OCI-LY3 (cell line): ENCODE data around the gene ZMYND8.

Source experiments
- H2AFZ ChIP-seq: fragments of 200-600, 300-600 bp; shearing (Covaris generic); 2 replicates; pipeline ENCODE4 v1.6.0; 2014; ENCODE audit warnings: antibody characterized with exemption, low read depth, low read length
- H3K27ac ChIP-seq: fragments of 200-600, 300-600 bp; sonication (generic); 2 replicates; pipeline ENCODE4 v1.5.1; 2014; ENCODE audit warnings: mild to moderate bottlenecking, low read length, moderate library complexity, mixed read lengths
- H3K27me3 ChIP-seq: fragments of 200-600, 300-600 bp; sonication (generic); 2 replicates; pipeline ENCODE4 v1.6.1; 2014; ENCODE audit warnings: low read depth, low read length, mixed read lengths
- H3K36me3 ChIP-seq: fragments of 200-600, 300-600 bp; sonication (generic); replicated peaks from 2 replicates; pipeline ENCODE3; 2014; ENCODE audit warnings: low read depth, low read length, mixed read lengths
- H3K4me1 ChIP-seq: fragments of 300-600, 200-600 bp; sonication (generic); 2 replicates; pipeline ENCODE4 v1.6.1; 2014; ENCODE audit warnings: low read length, mixed read lengths
- H3K4me2 ChIP-seq: fragments of 200-600, 300-600 bp; sonication (generic); 2 replicates; pipeline ENCODE4 v1.6.1; 2014; ENCODE audit warnings: low read length, mixed read lengths
- H3K4me3 ChIP-seq: fragments of 300-600, 200-600 bp; sonication (generic); 2 replicates; pipeline ENCODE4 v1.5.1; 2014; ENCODE audit warnings: antibody characterized with exemption, mild to moderate bottlenecking, low read length, moderate library complexity
- H3K79me2 ChIP-seq: fragments of 300-600, 200-600 bp; shearing (Covaris generic); 2 replicates; pipeline ENCODE4 v1.6.1; 2014; ENCODE audit warnings: mild to moderate bottlenecking, low read length, mixed read lengths
- H3K9ac ChIP-seq: fragments of 300-600, 200-600 bp; shearing (Covaris generic); 2 replicates; pipeline ENCODE4 v1.6.0; 2014; ENCODE audit warnings: mild to moderate bottlenecking, low read length, moderate library complexity
- H3K9me3 ChIP-seq: fragments of 200-600, 300-600 bp; shearing (Covaris generic); 2 replicates; pipeline ENCODE4 v1.6.1; 2014; ENCODE audit warnings: low read length, mixed read lengths; ENCODE audit not compliant: insufficient read depth
- H4K20me1 ChIP-seq: fragments of 200-600, 300-600 bp; sonication (generic); 2 replicates; pipeline ENCODE4 v1.6.1; 2016; ENCODE audit warnings: low read length, mixed read lengths; ENCODE audit not compliant: insufficient read depth
- EZH2phosphoT487 ChIP-seq: fragments of 200-600 bp; shearing (Covaris generic); IDR thresholded peaks from 2 replicates; pipeline ENCODE4 v1.6.1; 2018; ENCODE audit warnings: antibody characterized with exemption, mixed run types, low read depth
- TF ChIP-seq, protein P1 (sequence below): fragments of 200-600, 300-600 bp; sonication (generic); IDR thresholded peaks from 2 replicates; pipeline ENCODE4 v1.5.1; 2014; ENCODE audit warnings: antibody characterized with exemption, low read length, low read depth

The ZMYND8 gene

DNA sequence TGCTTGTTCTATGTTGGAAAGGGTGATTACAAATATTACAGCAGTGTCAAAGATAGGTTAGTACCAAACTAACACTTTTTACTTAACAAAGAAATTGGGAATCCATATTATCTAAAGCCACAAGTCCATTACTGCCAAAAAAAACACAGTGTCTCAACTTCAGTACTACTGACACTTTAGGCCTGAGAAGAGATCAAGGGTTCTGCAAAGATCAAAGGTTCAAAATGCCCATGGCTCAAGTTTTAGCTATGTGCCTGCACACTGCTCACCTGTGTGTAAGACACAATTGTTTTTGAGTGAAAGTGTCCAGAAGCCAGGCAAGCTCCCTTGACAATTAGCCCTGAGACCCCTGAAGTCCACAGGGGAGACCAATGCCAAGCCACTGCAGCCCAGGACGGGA, 132.6 kb downstream of the ZMYND8 start:
- H3K27ac ChIP-seq = no peak overlapping the region
- no peak overlapping the region for H3K9ac ChIP-seq
- H3K4me2 ChIP-seq = no peak overlapping the region
- TF ChIP-seq EZH2phosphoT487 = no peak
- TF ChIP-seq, protein P1, sequence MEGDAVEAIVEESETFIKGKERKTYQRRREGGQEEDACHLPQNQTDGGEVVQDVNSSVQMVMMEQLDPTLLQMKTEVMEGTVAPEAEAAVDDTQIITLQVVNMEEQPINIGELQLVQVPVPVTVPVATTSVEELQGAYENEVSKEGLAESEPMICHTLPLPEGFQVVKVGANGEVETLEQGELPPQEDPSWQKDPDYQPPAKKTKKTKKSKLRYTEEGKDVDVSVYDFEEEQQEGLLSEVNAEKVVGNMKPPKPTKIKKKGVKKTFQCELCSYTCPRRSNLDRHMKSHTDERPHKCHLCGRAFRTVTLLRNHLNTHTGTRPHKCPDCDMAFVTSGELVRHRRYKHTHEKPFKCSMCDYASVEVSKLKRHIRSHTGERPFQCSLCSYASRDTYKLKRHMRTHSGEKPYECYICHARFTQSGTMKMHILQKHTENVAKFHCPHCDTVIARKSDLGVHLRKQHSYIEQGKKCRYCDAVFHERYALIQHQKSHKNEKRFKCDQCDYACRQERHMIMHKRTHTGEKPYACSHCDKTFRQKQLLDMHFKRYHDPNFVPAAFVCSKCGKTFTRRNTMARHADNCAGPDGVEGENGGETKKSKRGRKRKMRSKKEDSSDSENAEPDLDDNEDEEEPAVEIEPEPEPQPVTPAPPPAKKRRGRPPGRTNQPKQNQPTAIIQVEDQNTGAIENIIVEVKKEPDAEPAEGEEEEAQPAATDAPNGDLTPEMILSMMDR = no peak
- H2AFZ ChIP-seq = no peak overlapping the region
- H3K27me3 ChIP-seq = no peaks in the 10 kb centered on the region
- peaks cover 52% of the 10 kb centered on the region for H3K36me3 ChIP-seq
- no peaks in the 10 kb centered on the region for H3K79me2 ChIP-seq
- no peaks in the 10 kb centered on the region for H4K20me1 ChIP-seq
- no peak overlapping the region for H3K4me3 ChIP-seq
- H3K9me3 ChIP-seq = no peaks in the 10 kb centered on the region
- H3K4me1 ChIP-seq = no peaks in the 10 kb centered on the region

DNA sequence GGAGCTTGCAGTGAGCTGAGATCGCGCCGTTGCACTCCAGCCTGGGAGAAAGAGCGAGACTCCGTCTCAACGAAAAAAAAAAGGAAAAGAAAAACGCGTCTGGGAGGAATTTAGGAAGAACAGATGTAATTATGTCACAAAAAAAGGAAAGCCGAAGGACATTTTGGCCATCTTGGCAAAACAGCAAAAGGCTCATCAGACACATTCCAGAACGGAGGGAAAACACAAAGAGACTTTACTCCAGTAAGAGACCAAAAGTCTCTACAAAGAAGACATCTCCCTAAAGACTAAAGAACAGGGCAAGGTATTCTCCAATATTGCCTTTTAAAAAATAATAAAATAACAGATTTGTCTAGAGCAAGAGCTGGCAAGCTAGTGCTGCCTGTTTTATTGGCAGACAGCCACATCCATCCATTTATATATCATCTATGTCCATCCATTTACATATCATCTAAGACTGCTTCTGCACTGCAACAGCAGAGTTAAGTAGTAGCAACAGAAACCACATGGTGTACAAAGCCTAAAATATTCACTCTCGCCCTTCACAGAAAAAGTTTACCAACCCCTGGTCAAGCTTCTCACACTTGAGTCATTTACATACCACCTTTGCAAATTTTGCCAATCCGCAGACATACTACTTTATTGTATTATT, 133.9 kb downstream of the ZMYND8 start:
- H3K27me3 ChIP-seq = no peaks in the 10 kb centered on the region
- TF ChIP-seq, protein P1 = no peak
- no peak for TF ChIP-seq EZH2phosphoT487
- no peak overlapping the region for H3K9ac ChIP-seq
- no peak overlapping the region for H3K27ac ChIP-seq
- no peak overlapping the region for H3K4me2 ChIP-seq
- H3K79me2 ChIP-seq = no peaks in the 10 kb centered on the region
- no peaks in the 10 kb centered on the region for H4K20me1 ChIP-seq
- H3K4me1 ChIP-seq = no peaks in the 10 kb centered on the region
- peaks cover 52% of the 10 kb centered on the region for H3K36me3 ChIP-seq
- H3K4me3 ChIP-seq = no peak overlapping the region
- no peak overlapping the region for H2AFZ ChIP-seq
- H3K9me3 ChIP-seq = no peaks in the 10 kb centered on the region

DNA sequence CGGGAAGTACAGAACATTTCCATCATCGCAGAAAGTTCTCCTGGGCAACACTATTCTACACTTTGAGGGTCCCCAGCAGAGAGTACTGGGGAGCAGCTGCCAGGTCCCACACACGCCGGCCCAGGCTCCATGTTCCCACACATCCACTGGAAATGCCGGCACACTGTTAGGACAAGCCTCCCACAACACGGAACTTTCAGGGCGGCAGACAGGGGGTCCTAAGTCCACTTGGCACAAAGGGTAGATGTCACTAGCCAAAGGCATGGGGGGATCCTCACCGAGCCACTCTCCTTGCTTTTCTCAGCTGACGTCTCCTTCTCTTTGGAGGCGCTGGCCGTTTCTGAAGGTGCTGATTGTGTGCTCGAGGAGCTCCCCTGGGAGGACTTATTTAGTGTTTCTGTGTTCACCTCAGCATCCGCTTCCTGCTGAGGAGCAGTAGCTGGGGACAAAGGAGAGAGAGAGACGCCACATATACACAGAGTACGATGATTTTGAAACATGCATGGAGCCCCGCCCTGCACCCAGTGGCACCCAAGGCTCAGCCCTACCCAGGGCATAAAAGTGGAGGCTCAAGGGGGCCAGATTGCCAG, 135.4 kb downstream of the ZMYND8 start:
- H3K4me1 ChIP-seq = no peaks in the 10 kb centered on the region
- H3K4me2 ChIP-seq = no peak overlapping the region
- H3K4me3 ChIP-seq = no peak overlapping the region
- H3K27me3 ChIP-seq = no peaks in the 10 kb centered on the region
- TF ChIP-seq, protein P1 = no peak
- no peak for TF ChIP-seq EZH2phosphoT487
- H3K79me2 ChIP-seq = no peaks in the 10 kb centered on the region
- no peaks in the 10 kb centered on the region for H3K9me3 ChIP-seq
- no peaks in the 10 kb centered on the region for H4K20me1 ChIP-seq
- no peak overlapping the region for H3K9ac ChIP-seq
- peaks cover 47% of the 10 kb centered on the region for H3K36me3 ChIP-seq
- no peak overlapping the region for H3K27ac ChIP-seq
- H2AFZ ChIP-seq = no peak overlapping the region

DNA sequence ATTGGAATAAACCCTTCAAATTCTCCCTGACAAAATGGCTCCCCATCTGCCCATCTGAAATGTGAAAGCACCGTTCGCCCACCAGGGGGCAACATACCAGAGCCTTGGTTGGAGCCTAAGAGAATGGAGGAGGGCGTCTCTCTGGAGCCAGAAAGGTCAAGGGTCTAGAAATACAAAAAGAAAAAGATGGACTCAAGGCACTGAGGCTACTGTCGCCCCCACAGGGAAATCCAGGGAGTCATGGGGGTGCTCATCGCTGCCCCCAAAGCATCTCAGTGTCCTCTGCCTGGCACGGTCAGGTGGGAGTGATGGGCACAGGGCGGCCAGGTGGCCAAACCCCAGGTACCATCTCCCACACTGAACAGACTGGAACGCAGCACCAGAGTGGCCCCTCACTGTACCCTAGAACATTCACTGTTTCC, 136.3 kb downstream of the ZMYND8 start:
- Histone ChIP-seq H3K4me2 (no peak overlapping the region), H3K79me2 (no peaks in the 10 kb centered on the region)

More for the DNA sequence above, 136.3 kb downstream of the ZMYND8 start:
- Histone ChIP-seq H3K27ac (no peak overlapping the region), H4K20me1 (0 out of 2 replicates have a peak, but pooled peaks cover 4% of the 10 kb centered on the region), H3K27me3 (no peaks in the 10 kb centered on the region), H3K9me3 (no peaks in the 10 kb centered on the region), H2AFZ (no peak overlapping the region), H3K4me1 (no peaks in the 10 kb centered on the region), H3K9ac (no peak overlapping the region), H3K4me3 (no peak overlapping the region), H3K36me3 (peaks cover 50% of the 10 kb centered on the region)
- TF ChIP-seq, protein P1 = peak; percentile 93
- no peak for TF ChIP-seq EZH2phosphoT487
